Measurements from ENCODE around the gene FADS3. TPM values are rescaled to one million over a fixed set of nuclear protein-coding genes. Genes with fewer than 3 reads are reported as not detected.

The FADS3 gene
- total RNA-seq, 4 donors from 2014 or later = 111 to 285 (median 246) TPM

DNA sequence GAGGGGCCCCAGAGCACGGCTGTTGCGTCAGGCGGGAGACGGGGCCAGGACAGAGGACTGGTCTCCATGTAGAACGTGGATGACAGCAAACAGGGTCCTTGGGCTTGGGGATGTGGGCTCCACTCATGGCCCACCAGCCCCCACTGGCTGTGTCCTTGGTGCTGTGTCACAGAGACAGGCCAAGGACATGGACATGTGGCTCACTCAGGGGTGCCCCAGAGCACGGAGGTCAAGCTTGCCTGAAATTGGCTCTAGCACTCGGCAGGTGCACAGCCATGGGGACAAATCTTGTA lies 48.9 kb downstream of the FADS3 start:
- no peak for ATAC-seq (ENCODE audit: low FRiP score)
- TF ChIP-seq, protein P1, sequence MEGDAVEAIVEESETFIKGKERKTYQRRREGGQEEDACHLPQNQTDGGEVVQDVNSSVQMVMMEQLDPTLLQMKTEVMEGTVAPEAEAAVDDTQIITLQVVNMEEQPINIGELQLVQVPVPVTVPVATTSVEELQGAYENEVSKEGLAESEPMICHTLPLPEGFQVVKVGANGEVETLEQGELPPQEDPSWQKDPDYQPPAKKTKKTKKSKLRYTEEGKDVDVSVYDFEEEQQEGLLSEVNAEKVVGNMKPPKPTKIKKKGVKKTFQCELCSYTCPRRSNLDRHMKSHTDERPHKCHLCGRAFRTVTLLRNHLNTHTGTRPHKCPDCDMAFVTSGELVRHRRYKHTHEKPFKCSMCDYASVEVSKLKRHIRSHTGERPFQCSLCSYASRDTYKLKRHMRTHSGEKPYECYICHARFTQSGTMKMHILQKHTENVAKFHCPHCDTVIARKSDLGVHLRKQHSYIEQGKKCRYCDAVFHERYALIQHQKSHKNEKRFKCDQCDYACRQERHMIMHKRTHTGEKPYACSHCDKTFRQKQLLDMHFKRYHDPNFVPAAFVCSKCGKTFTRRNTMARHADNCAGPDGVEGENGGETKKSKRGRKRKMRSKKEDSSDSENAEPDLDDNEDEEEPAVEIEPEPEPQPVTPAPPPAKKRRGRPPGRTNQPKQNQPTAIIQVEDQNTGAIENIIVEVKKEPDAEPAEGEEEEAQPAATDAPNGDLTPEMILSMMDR (IDR thresholded peaks at IDR 0.05) = no peak

DNA sequence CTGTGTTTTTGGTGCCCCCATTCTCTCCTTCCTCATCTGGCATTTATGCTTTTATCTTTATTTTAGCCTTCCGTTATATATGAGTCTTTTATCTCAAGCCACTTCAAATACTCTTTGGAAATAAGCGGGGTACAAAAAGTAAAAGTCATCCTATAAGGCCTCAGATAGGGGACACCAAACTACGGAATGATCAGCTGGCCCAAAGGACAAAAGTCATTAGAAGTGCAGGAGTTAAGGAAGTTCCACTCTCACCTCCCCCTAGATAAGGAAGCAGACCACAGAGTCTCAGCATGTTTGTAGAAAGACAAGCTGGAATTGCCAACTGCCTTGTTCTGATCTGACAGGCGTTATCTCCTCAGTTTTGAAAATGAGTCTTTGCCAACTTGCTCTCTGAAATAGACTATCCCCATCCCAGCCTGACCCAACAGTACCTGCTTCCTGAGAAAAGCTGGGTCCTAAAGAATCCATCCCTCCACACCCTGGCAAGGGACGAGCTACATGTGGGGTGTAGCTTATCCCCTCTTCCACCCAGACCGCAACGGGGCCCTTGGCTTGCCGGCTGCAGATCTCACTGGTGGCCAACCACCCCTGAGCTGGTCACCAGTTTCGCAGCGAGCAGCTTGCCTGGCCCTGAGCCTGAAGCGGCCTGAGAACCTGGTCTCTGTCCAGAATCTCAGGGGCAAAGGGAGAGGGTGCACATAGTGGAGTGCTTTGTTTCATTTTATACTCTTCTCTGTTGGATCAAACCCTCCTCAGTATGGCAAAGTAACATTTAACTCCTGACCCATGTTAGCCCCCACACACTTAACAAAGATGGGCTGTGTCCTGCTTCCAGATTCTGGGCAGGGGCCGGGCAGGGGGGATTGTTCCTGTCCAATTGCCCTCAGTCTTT lies 49.5 kb downstream of the FADS3 start:
- TF ChIP-seq, protein P1 (IDR thresholded peaks at IDR 0.05) = no peak
- ATAC-seq (ENCODE audit: low FRiP score) (peak; percentile 9), DNase-seq (ENCODE audit: low spot score) (no peak)

More for the DNA sequence above, 48.9 kb downstream of the FADS3 start:
- no peak for DNase-seq (ENCODE audit: low spot score)

DNA sequence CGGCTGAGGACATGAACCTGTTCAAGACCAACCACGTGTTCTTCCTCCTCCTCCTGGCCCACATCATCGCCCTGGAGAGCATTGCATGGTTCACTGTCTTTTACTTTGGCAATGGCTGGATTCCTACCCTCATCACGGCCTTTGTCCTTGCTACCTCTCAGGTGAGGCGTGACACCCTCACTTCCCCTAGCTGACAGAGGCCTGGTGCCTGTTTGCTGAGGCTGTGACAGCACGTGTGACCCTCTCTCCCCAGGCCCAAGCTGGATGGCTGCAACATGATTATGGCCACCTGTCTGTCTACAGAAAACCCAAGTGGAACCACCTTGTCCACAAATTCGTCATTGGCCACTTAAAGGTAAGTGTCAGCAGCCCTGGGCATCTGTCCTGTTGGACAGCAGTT lies 51.0 kb downstream of the FADS3 start:
- no peak for DNase-seq (ENCODE audit: low spot score)

DNA sequence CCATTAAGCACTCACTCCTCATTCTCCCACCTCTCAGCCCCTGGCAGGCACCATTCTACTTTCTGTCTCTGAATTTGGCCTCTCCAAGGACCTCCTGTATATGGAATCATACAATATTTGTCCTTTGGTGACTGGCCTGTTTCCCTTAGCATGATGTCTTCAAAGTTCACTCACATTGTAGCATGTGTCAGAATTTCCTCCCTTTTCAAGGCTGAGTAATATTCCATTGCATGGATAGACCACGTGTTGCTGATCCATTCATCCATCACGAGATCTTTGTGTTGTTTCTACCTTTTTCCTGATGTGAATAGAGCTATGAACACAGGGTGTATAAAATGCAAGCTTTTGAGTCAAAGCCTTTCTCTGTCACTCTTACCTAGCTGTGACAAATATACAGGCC lies 51.6 kb downstream of the FADS3 start:
- DNase-seq (ENCODE audit: low spot score) = no peak

More for the DNA sequence above, 51.0 kb downstream of the FADS3 start:
- TF ChIP-seq, protein P1 (IDR thresholded peaks at IDR 0.05) = no peak
- no peak for ATAC-seq (ENCODE audit: low FRiP score)

DNA sequence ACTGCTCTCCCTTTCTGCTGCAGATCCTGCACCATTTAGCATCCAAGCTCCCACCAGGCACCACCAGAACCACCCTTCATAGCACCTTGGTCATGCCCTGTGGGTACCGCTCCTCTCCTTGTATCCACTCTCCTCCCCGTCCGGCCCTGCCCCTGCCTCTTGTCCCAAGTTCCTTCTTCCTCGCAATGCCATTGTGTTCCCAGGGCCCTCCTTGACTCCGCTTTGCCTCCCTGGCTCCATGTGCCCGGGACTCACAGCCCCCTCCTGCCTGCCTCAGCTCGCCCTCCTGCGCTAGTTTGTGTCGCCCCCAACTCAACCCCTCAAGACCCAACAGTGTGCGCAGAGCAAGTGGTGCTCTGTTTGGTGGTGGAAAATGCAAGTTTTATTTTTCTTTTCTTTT lies 52.4 kb downstream of the FADS3 start:
- TF ChIP-seq, protein P1 (IDR thresholded peaks at IDR 0.05) = no peak
- DNase-seq (ENCODE audit: low spot score) (no peak), ATAC-seq (ENCODE audit: low FRiP score) (no peak)

More for the DNA sequence above, 51.6 kb downstream of the FADS3 start:
- TF ChIP-seq, protein P1 (IDR thresholded peaks at IDR 0.05) = no peak
- ATAC-seq (ENCODE audit: low FRiP score) = no peak

DNA sequence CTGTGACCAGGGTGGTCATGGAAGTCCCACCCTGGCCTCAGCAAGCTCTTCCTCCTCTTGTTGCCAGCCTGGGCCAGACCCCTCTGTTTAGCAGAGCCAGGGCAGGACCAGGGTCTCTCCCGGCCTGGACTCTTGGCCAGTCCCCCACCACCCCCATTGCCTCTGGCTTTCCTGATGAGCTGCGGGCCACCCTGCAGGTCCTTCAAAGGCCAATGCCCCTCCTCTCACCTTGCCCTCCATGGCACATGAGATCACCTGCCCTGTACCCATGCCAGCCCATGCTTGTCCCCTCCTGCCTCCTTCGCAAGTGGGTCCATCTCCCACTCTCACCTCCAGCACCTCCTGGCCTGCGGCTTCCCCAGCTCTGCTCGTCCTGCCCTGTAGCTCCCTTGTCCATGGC lies 52.8 kb downstream of the FADS3 start:
- TF ChIP-seq, protein P1 (IDR thresholded peaks at IDR 0.05) = no peak
- no peak for ATAC-seq (ENCODE audit: low FRiP score)
- no peak for DNase-seq (ENCODE audit: low spot score)

DNA sequence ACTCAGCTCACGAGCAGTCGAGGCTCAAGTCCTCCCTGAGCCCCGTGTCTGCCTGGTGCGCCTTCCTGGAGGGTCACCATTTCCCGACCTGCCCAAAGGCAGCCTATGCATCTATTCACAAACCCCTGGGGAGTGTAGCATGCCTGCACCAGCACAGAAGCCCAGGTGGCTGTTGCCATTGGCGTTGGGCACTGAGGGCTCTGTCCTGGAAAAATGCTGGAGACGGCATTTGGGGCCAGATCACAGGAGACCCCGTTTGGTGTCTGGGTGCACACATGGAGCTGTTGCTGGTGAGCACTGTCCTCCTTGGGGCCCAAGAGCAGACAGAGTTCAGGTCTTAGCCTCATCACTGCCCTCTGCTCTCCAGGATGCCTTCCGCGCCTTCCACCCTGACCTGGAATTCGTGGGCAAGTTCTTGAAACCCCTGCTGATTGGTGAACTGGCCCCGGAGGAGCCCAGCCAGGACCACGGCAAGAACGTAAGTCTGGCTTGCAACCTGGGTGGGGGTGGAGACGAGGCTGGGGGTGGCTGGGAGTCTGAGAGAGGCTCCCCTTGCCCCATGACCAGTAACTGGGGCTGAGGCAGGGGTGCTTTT lies 53.8 kb downstream of the FADS3 start:
- TF ChIP-seq, protein P1 (IDR thresholded peaks at IDR 0.05) = no peak
- DNase-seq (ENCODE audit: low spot score) (no peak), ATAC-seq (ENCODE audit: low FRiP score) (no peak)
